Liver (tissue), 9 donors: ENCODE results near the gene PARD3B. TPM values are rescaled to one million over a fixed set of nuclear protein-coding genes. Genes with fewer than 3 reads are reported as not detected.

ENCODE experiments used
- DNase-seq: peaks from one replicate; pipeline ENCODE4 v3.0.0-alpha.2; 2017; ENCODE audit warnings: low spot score
- H3K27ac ChIP-seq, 2 donors: one replicate each; pipeline ENCODE4 v1.7.0; 2013; ENCODE audit warnings: inconsistent platforms in 2 of 2, low read length in 2 of 2, control low read depth in 1 of 2, low read depth in 1 of 2, mild to moderate bottlenecking in 1 of 2
- H3K27me3 ChIP-seq, 4 donors: one replicate each; pipeline versions ENCODE4 v1.6.1 to v1.7.0; 2013; ENCODE audit warnings: low read length in 3 of 4, inconsistent platforms in 1 of 4, mild to moderate bottlenecking in 1 of 4, moderate library complexity in 1 of 4; ENCODE audit not compliant: control insufficient read depth in 4 of 4, insufficient read depth in 4 of 4
- H3K36me3 ChIP-seq, 4 donors: one replicate each; pipeline versions ENCODE4 v1.6.1 to v1.7.0; 2013; ENCODE audit warnings: low read length in 3 of 4, mild to moderate bottlenecking in 3 of 4, low read depth in 1 of 4, moderate library complexity in 1 of 4; ENCODE audit not compliant: control insufficient read depth in 4 of 4, insufficient read depth in 3 of 4
- H3K4me1 ChIP-seq, 4 donors: one replicate each; pipeline versions ENCODE4 v1.6.1 to v1.7.0; 2013; ENCODE audit warnings: low read length in 3 of 4, mild to moderate bottlenecking in 3 of 4, moderate library complexity in 1 of 4; ENCODE audit not compliant: control insufficient read depth in 4 of 4, insufficient read depth in 4 of 4
- H3K4me3 ChIP-seq, 3 donors: one replicate each; pipeline versions ENCODE4 v1.6.1 to v1.7.0; 2013; ENCODE audit warnings: low read length in 3 of 3, control low read depth in 1 of 3, low read depth in 1 of 3, mild to moderate bottlenecking in 1 of 3
- H3K9ac ChIP-seq, 2 donors: one replicate each; pipeline ENCODE4 v1.7.0; 2013; ENCODE audit warnings: low read length in 2 of 2, mild to moderate bottlenecking in 2 of 2, moderate library complexity in 2 of 2, control low read depth in 1 of 2, low read depth in 1 of 2
- H3K9me3 ChIP-seq, 4 donors: one replicate each; pipeline versions ENCODE4 v1.6.1 to v1.7.0; 2013; ENCODE audit warnings: low read length in 3 of 4; ENCODE audit not compliant: control insufficient read depth in 4 of 4
- ATF3 ChIP-seq: IDR thresholded peaks from 2 replicates; pipeline ENCODE4 v1.6.1; 2016; ENCODE audit warnings: antibody characterized with exemption
- CTCF ChIP-seq: fragments of 150-350 bp; IDR thresholded peaks from 2 replicates; pipeline ENCODE4 v1.5.1; 2017; ENCODE audit warnings: improper control_type of control experiment, low read depth, low read length; ENCODE audit not compliant: missing input control
- EGR1 ChIP-seq, 2 donors: IDR thresholded peaks; 2 replicates each; pipeline ENCODE4 v1.6.1; 2016 to 2018; ENCODE audit warnings: antibody characterized with exemption in 2 of 2, low read depth in 2 of 2
- FOXA1 ChIP-seq: IDR thresholded peaks from 2 replicates; pipeline ENCODE4 v1.6.1; 2016; ENCODE audit warnings: antibody characterized with exemption
- FOXA2 ChIP-seq: IDR thresholded peaks from 2 replicates; pipeline ENCODE4 v1.6.1; 2016; ENCODE audit warnings: antibody characterized with exemption
- GABPA ChIP-seq, 2 donors: IDR thresholded peaks in 1 of 2; conservative IDR thresholded peaks in 1 of 2; 2 replicates each; pipeline ENCODE4 v1.6.1; 2016; ENCODE audit warnings: antibody characterized with exemption in 2 of 2, mild to moderate bottlenecking in 1 of 2, moderate library complexity in 1 of 2
- HNF4A ChIP-seq, 2 donors: conservative IDR thresholded peaks; 2 replicates each; pipeline ENCODE4 v1.6.1; 2016; ENCODE audit warnings: antibody characterized with exemption in 2 of 2, mild to moderate bottlenecking in 2 of 2
- HNF4G ChIP-seq: IDR thresholded peaks from 2 replicates; pipeline ENCODE4 v1.6.1; 2016; ENCODE audit warnings: antibody characterized with exemption
- NR2F2 ChIP-seq: IDR thresholded peaks from 2 replicates; pipeline ENCODE4 v1.6.1; 2016; ENCODE audit warnings: antibody characterized with exemption
- RAD21 ChIP-seq, 2 donors: IDR thresholded peaks; 2 replicates each; pipeline ENCODE4 v1.6.1; 2016; ENCODE audit warnings: antibody characterized with exemption in 2 of 2, mild to moderate bottlenecking in 2 of 2
- REST ChIP-seq: IDR thresholded peaks from 2 replicates; pipeline ENCODE4 v1.6.1; 2016; ENCODE audit warnings: antibody characterized with exemption, mild to moderate bottlenecking
- RXRA ChIP-seq, 2 donors: IDR thresholded peaks; 2 replicates each; pipeline ENCODE4 v1.6.1; 2017 to 2018; ENCODE audit warnings: antibody characterized with exemption in 2 of 2, mild to moderate bottlenecking in 1 of 2
- SP1 ChIP-seq: IDR thresholded peaks from 2 replicates; pipeline ENCODE4 v1.6.1; 2018; ENCODE audit warnings: antibody characterized with exemption, mild to moderate bottlenecking
- TAF1 ChIP-seq: conservative IDR thresholded peaks from 2 replicates; pipeline ENCODE4 v1.6.1; 2016; ENCODE audit warnings: antibody characterized with exemption, mild to moderate bottlenecking
- YY1 ChIP-seq: IDR thresholded peaks from 2 replicates; pipeline ENCODE4 v1.6.1; 2016; ENCODE audit warnings: antibody characterized with exemption, mild to moderate bottlenecking
- ZBTB33 ChIP-seq: IDR thresholded peaks from 2 replicates; pipeline ENCODE4 v1.6.1; 2016; ENCODE audit warnings: antibody characterized with exemption
- WGBS: extraction: QIAGEN DNeasy Blood & Tissue Kit; methylation state at CpG from one replicate; pipeline ENCODE4 v1.1.7; 2013; 5-methylcytosine and 5-hydroxymethylcytosine counted together
- polyA plus RNA-seq, 2 donors: library from polyadenylated mRNA; stranded (reverse) in 1 of 2; unstranded in 1 of 2; fragments of 200-250 nt in 1 of 2; fragments of >200 nt in 1 of 2; fragmentation: Nextera tagmentation in 1 of 2; extraction: Ambion mirVana in 1 of 2; gene quantifications; one replicate each; pipeline versions ENCODE4 v1.2.1 to v1.2.3, GENCODE V29; 2013 to 2015
- total RNA-seq, 2 donors: library from RNA; depleted of rRNA; stranded (reverse); fragments of >200 nt; gene quantifications; one replicate each; pipeline ENCODE4 v1.2.3, GENCODE V29; 2014
- TF ChIP-seq, protein P1 (sequence below): IDR thresholded peaks from 2 replicates; pipeline ENCODE4 v1.6.1; 2016; ENCODE audit warnings: antibody characterized with exemption
- donor health status: healthy.
- donor health status: healthy.
- donor health status: healthy.
- donor health status: healthy.
- donor health status: healthy.

The PARD3B gene
- total and polyA plus RNA-seq, 4 donors, result 1.1 to 10.3 (median 3.7) TPM

DNA sequence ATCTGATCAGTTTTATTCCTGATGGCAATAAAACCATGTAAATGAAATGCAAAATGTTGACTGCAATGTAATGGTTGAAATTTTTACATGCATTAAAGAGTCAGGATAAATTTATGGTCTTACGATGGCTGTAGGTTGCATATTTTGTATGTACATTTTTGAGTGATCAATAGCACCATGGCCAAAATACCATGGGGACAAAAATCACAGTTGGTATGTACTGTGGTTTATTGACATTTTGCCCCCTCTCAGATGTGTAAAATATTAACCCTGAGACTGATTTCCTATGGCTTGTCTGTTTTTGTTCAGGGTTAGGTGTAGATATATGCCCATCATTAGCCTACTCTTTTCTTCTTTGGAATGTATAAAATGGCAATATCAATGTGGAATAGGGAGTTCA lies 138.1 kb downstream of the PARD3B start:
- no peak for DNase-seq
- no peak overlapping the region for H3K4me3 ChIP-seq

DNA sequence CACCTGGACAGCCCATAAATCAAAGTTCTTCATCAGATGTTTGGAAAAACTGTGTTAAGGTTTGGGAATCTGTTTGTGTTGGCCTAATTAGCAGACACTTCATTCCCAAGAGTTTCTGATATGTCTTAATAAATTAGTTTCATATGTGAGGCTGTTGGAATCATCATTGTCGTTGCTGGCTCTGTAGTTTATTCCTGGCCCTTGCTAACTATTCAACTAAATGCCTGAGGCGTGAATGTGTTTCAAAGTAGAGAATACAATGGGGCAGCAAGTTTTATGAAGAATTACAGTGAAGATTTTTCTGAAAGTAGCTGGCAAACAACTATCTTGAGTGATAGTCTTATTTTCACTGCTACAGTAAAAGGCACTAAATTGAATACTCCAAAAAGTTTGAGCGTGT lies 141.1 kb downstream of the PARD3B start:
- no peak overlapping the region for H3K9ac ChIP-seq
- no peaks in the 10 kb centered on the region for H3K9me3 ChIP-seq
- H3K27ac ChIP-seq, result no peak overlapping the region
- no peaks in the 10 kb centered on the region for H3K36me3 ChIP-seq
- no peak for TF ChIP-seq REST
- no peak for TF ChIP-seq CTCF
- TF ChIP-seq SP1, result no peak
- TF ChIP-seq HNF4G, result no peak
- TF ChIP-seq EGR1 (IDR thresholded peaks at IDR 0.05; ENCODE audit: low read depth in 2 of 2), result no peak
- TF ChIP-seq, protein P1, sequence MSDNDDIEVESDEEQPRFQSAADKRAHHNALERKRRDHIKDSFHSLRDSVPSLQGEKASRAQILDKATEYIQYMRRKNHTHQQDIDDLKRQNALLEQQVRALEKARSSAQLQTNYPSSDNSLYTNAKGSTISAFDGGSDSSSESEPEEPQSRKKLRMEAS, result no peak
- TF ChIP-seq NR2F2, result no peak
- TF ChIP-seq HNF4A (conservative IDR thresholded peaks at IDR 0.05), result no peak
- no peak for TF ChIP-seq FOXA2
- no peak for TF ChIP-seq ATF3
- no peak for TF ChIP-seq ZBTB33
- TF ChIP-seq TAF1, result no peak
- TF ChIP-seq RAD21 (IDR thresholded peaks at IDR 0.05), result no peak
- TF ChIP-seq YY1, result no peak
- no peak for TF ChIP-seq FOXA1
- TF ChIP-seq RXRA (IDR thresholded peaks at IDR 0.05), result no peak
- TF ChIP-seq GABPA (IDR thresholded peaks at IDR 0.05 in 1 of 2, conservative IDR thresholded peaks at IDR 0.05 in 1 of 2), result no peak
- no peak for DNase-seq
- H3K4me3 ChIP-seq, result no peak overlapping the region
- no peaks in the 10 kb centered on the region for H3K27me3 ChIP-seq
- 93% methylated on average over 3 of the region's 3 CpGs for WGBS
- peaks cover 0 to 9% (median 1%) of the 10 kb centered on the region in 4 donors for H3K4me1 ChIP-seq

More for the DNA sequence above, 138.1 kb downstream of the PARD3B start:
- H3K27ac ChIP-seq, result no peak overlapping the region
- TF ChIP-seq FOXA2, result no peak
- peaks cover 0 to 9% (median 1%) of the 10 kb centered on the region in 4 donors for H3K4me1 ChIP-seq
- 88% methylated on average over 1 of the region's 1 CpG for WGBS
- H3K27me3 ChIP-seq, result no peaks in the 10 kb centered on the region
- no peaks in the 10 kb centered on the region for H3K9me3 ChIP-seq
- H3K36me3 ChIP-seq, result no peaks in the 10 kb centered on the region
- H3K9ac ChIP-seq, result no peak overlapping the region
